Tibial nerve (tissue), 3 donors: ENCODE data around the gene STXBP4.

Experiments used
- CTCF ChIP-seq, 5 experiments: fragments of 200-600 bp in 3 of 5; fragments of 450-650 bp in 2 of 5; sonication (generic) in 3 of 5; IDR thresholded peaks; one replicate each; pipeline ENCODE4 v1.5.1; 2016 to 2019; ENCODE audit warnings: antibody characterized with exemption in 5 of 5, mild to moderate bottlenecking in 3 of 5, moderate library complexity in 2 of 5
- POLR2A ChIP-seq, 2 donors: fragments of 450-650 bp; IDR thresholded peaks; one replicate each; pipeline ENCODE4 v1.6.1; 2017; ENCODE audit warnings: antibody characterized with exemption in 2 of 2, mild to moderate bottlenecking in 2 of 2, moderate library complexity in 2 of 2

GRCh38 chr17:55121268-55121667, 152.7 kb downstream of the STXBP4 start:
- TF ChIP-seq CTCF (IDR thresholded peaks at IDR 0.05) (no peak), POLR2A (IDR thresholded peaks at IDR 0.05) (no peak)
